Ovary (tissue), 9 donors: ENCODE measurements around the gene CHRDL1. TPM values are rescaled to one million over a fixed set of nuclear protein-coding genes. Genes with fewer than 3 reads are reported as not detected.
"Not testable (repeated sequence)": the region's sequence is repeated elsewhere in the genome, so short reads cannot be mapped to it uniquely, and the experiment has no call there.

Source experiments
- DNase-seq, 5 donors: peaks; one replicate each; pipeline ENCODE4 v3.0.0-alpha.2; 2019 to 2020
- H3K27ac ChIP-seq, 2 donors: fragments of 200-600 bp; one replicate each; pipeline versions ENCODE4 v1.5.1 to v1.8.0; 2019 to 2022
- H3K27me3 ChIP-seq: fragments of 200-600 bp; one replicate; pipeline ENCODE4 v1.8.0; 2022
- H3K36me3 ChIP-seq: fragments of 200-600 bp; sonication (generic); one replicate; pipeline ENCODE4 v1.5.1; 2019
- H3K4me1 ChIP-seq: one replicate; pipeline ENCODE4 v1.8.1; 2013; ENCODE audit warnings: mild to moderate bottlenecking, moderate library complexity; ENCODE audit not compliant: insufficient read depth
- H3K4me3 ChIP-seq: fragments of 200-600 bp; sonication (generic); one replicate; pipeline ENCODE4 v1.5.1; 2017
- H3K9me3 ChIP-seq, 2 donors: fragments of 200-600 bp in 1 of 2; sonication (generic) in 1 of 2; one replicate each; pipeline versions ENCODE4 v1.5.1 to v1.8.1; 2013 to 2019; ENCODE audit warnings: mild to moderate bottlenecking in 1 of 2, moderate library complexity in 1 of 2
- EP300 ChIP-seq: sonication (generic); formaldehyde crosslinking; IDR thresholded peaks from one replicate; pipeline ENCODE4 v1.6.1; 2017; ENCODE audit warnings: antibody characterized with exemption
- POLR2A ChIP-seq: fragments of 450-650 bp; IDR thresholded peaks from one replicate; pipeline ENCODE4 v1.6.1; 2017; ENCODE audit warnings: antibody characterized with exemption, mild to moderate bottlenecking, moderate library complexity
- WGBS, 3 donors: extraction: QIAGEN DNeasy Blood & Tissue Kit in 1 of 3; methylation state at CpG; one replicate each; pipeline versions ENCODE4 v1.1.5 to v1.1.7; 2013 to 2017; 5-methylcytosine and 5-hydroxymethylcytosine counted together
- intact Hi-C, 4 donors: fragments of 100-400 bp; cut with DNase I; formaldehyde crosslinking; loops; one replicate each; pipeline versions ENCODE4 v1.11.0 to v1.15.1; 2022 to 2023
- polyA plus RNA-seq, 2 donors: library from polyadenylated mRNA; stranded (reverse); fragments of 200-250 nt in 1 of 2; fragments of 350-450 nt in 1 of 2; fragmentation: Illumina TruSeq in 1 of 2; extraction: RNeasy Lipid Tissue Mini Kit (QIAGEN cat#74804) in 1 of 2; gene quantifications; one replicate each; pipeline ENCODE4 v1.2.3, GENCODE V29; 2013 to 2014
- total RNA-seq, 7 donors: library from RNA; depleted of rRNA in 2 of 7; stranded (reverse); fragments of >200 nt in 2 of 7; fragmentation: NEBNext Ultra II Directional in 3 of 7; extraction: Animal tissue kit (Norgen Biotek cat#: 25700) in 3 of 7; gene quantifications; one replicate each; pipeline versions ENCODE4 v1.1.0 to v1.2.4, GENCODE V29; 2016 to 2023
- TF ChIP-seq, protein P1 (sequence below), 3 donors: fragments of 450-650 bp in 2 of 3; fragments of 200-600 bp in 1 of 3; IDR thresholded peaks; one replicate each; pipeline versions ENCODE4 v1.5.1 to v1.8.0; 2016 to 2022; ENCODE audit warnings: antibody characterized with exemption in 3 of 3, mild to moderate bottlenecking in 1 of 3
- donor health status: DM: no; HTN: no; CAD: no; lungs with moderate emphysema.
- donor health status: DM: no; HTN: no; CAD: no.
- donor health status: Bipolar disorder and iron deficiency.
- donor health status: DM: yes; HTN: yes; CAD: no.
- donor health status: DM: no; HTN: no; CAD: no.
- donor health status: DM: yes; HTN: yes; CAD: no.

Gene CHRDL1
- total and polyA plus RNA-seq, 9 donors: 0.66 to 70.2 (median 3.8) TPM

DNA sequence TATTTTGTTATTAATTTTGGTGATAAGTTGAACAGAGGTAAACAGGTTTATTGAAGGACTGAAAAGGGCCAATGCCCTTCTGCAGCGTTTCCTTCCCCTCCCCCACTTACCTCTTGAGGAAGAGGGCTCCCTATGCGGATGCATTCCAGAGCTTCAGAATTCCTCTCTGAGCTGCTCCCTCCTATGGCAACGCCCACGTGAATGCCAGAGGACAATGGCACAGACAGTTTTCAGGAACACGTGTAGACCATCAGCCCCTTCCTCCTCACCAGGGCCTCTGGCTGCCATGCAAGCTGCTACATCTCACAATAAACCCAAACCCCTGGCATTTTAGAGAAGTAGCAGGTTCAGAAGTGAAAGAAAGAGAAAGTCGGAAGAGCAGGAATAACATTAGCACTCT, 127.9 kb downstream of the CHRDL1 start:
- Histone ChIP-seq H3K4me3 (no peak overlapping the region), H3K27me3 (no peaks in the 10 kb centered on the region), H3K9me3 (no peaks in the 10 kb centered on the region), H3K36me3 (no peaks in the 10 kb centered on the region), H3K4me1 (no peaks in the 10 kb centered on the region), H3K27ac (no peak overlapping the region)
- TF ChIP-seq, protein P1, sequence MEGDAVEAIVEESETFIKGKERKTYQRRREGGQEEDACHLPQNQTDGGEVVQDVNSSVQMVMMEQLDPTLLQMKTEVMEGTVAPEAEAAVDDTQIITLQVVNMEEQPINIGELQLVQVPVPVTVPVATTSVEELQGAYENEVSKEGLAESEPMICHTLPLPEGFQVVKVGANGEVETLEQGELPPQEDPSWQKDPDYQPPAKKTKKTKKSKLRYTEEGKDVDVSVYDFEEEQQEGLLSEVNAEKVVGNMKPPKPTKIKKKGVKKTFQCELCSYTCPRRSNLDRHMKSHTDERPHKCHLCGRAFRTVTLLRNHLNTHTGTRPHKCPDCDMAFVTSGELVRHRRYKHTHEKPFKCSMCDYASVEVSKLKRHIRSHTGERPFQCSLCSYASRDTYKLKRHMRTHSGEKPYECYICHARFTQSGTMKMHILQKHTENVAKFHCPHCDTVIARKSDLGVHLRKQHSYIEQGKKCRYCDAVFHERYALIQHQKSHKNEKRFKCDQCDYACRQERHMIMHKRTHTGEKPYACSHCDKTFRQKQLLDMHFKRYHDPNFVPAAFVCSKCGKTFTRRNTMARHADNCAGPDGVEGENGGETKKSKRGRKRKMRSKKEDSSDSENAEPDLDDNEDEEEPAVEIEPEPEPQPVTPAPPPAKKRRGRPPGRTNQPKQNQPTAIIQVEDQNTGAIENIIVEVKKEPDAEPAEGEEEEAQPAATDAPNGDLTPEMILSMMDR (IDR thresholded peaks at IDR 0.05): no peak
- TF ChIP-seq POLR2A (no peak), EP300 (no peak)
- no peak for DNase-seq
- WGBS, 3 donors: 10 to 18% (median 18%) methylated on average over 6 of the region's 6 CpGs
- intact Hi-C loops: no loop called here

DNA sequence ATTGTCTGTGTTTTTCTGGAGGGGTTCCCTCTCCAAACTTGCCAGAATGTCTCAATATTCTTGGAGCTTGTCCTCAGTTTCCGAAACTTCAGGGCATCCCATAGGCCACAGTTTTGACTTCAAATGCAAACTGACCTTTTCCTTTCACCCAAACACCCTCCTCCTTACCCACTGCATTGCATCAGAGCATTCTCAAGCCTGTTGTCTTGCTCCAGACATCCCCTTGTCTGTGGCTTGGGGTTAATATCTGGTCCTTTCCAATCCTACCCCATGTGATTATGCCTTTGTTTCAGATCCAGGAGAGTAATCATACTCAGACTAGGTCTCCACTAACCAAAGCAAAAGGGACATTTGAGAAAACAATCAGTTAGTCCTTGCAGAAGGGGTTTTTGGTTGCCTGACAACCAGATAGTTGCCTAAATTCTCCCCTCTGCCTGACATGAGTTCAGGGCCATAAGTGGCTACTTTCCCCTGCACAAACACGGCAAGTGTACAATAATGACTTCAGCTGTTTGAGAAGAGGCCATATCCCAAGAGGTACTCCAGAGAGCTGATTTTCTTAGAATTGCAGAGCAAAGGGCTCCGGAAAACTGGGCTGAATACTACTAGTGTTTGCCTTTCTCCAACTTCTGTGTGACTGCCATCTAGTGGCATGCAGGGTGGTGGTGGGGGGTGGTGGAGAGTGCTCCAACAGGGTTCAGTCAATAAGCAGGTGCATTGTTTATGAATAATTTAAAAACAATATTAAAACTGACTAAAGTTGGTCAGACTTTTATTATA, 130.2 kb downstream of the CHRDL1 start:
- H3K4me3 ChIP-seq: no peak overlapping the region
- no peaks in the 10 kb centered on the region for H3K27me3 ChIP-seq
- TF ChIP-seq, protein P1 (IDR thresholded peaks at IDR 0.05): no peak
- TF ChIP-seq POLR2A (no peak), EP300 (no peak)
- intact Hi-C loops: no loop called here
- H3K9me3 ChIP-seq: no peaks in the 10 kb centered on the region
- DNase-seq: no peak
- 27 to 46% (median 29%) methylated on average over 3 of the region's 3 CpGs for WGBS, 3 donors
- H3K27ac ChIP-seq: no peak overlapping the region
- no peaks in the 10 kb centered on the region for H3K4me1 ChIP-seq
- H3K36me3 ChIP-seq: no peaks in the 10 kb centered on the region

DNA sequence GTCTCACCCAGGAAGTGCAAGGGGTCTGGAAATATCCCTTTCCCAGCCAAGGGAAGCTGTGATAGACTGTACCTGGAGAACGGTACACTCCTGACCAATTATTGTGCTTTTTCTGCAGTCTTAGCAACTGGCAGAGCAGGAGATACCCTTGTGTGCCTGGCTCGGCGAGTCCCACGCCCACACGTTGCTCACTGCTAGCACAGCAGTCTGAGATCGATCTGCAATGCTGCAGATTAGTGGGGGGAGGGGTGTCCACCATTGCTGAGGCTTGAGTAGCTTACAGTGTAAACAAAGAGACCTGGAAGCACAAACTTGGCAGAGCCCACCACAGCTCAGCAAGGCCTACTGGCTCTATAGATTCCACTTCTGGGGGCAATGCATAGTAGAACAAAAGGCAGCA, 138.5 kb downstream of the CHRDL1 start:
- DNase-seq: no peak
- Histone ChIP-seq H3K36me3 (no peaks in the 10 kb centered on the region), H3K4me1 (no peaks in the 10 kb centered on the region), H3K4me3 (no peak overlapping the region), H3K27ac (no peak overlapping the region), H3K27me3 (no peaks in the 10 kb centered on the region), H3K9me3 (no peaks in the 10 kb centered on the region)
- 68 to 74% (median 70%) methylated on average over 6 of the region's 6 CpGs for whole genome bisulfite sequencing, 3 donors
- intact Hi-C loops: no loop called here
- no peak for TF ChIP-seq POLR2A
- TF ChIP-seq, protein P1 (IDR thresholded peaks at IDR 0.05): no peak
- TF ChIP-seq EP300: no peak

DNA sequence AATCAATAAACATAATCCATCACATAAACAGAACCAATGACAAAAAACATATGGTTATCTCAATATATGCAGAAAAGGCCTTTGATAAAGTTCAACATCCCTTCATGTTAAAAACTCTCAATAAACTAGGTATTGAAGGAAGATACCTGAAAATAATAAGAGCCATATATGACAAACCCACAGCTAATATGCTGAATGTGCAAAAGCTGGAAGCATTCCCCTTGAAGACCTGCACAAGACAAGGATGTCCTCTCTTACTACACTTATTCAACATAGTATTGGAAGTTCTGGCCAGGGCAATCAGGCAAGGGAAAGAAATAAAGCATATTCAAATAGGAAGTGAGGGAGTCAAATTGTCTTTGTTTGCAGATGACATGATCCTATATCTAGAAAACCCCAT, 141.3 kb downstream of the CHRDL1 start:
- H3K36me3 ChIP-seq, H3K27ac ChIP-seq, H3K4me3 ChIP-seq, H3K27me3 ChIP-seq, H3K4me1 ChIP-seq, intact Hi-C loops, DNase-seq, H3K9me3 ChIP-seq: not testable (repeated sequence)

DNA sequence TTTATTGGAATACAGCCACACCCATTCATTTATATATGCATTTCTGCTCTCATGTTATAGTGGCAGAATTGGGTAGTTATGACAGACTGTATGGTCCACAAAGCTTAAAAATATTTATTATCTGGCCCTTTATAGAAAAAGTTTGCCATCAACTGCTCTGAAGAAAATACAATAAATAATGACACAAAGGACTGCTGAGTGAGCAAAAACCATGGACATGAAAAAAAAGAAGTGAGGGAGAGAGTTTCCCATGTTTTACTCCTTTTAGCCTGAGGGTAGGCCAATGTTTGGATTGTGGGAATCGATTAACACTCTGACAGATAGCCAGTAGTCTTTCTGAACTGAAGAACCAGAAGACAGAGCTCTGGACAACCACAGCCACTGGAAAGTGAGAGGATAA, 149.2 kb downstream of the CHRDL1 start:
- intact Hi-C loops: no loop called here
- no peak overlapping the region for H3K27ac ChIP-seq
- H3K36me3 ChIP-seq: no peaks in the 10 kb centered on the region
- no peak for DNase-seq
- no peaks in the 10 kb centered on the region for H3K4me1 ChIP-seq
- no peak overlapping the region for H3K4me3 ChIP-seq
- H3K9me3 ChIP-seq: no peaks in the 10 kb centered on the region
- TF ChIP-seq POLR2A (no peak), EP300 (no peak)
- TF ChIP-seq, protein P1 (IDR thresholded peaks at IDR 0.05): no peak
- no peaks in the 10 kb centered on the region for H3K27me3 ChIP-seq
- WGBS, 3 donors: 57 to 74% (median 65%) methylated on average over 1 of the region's 1 CpG
